Measurements from ENCODE around the gene KRT73.

KRT73 gene

DNA sequence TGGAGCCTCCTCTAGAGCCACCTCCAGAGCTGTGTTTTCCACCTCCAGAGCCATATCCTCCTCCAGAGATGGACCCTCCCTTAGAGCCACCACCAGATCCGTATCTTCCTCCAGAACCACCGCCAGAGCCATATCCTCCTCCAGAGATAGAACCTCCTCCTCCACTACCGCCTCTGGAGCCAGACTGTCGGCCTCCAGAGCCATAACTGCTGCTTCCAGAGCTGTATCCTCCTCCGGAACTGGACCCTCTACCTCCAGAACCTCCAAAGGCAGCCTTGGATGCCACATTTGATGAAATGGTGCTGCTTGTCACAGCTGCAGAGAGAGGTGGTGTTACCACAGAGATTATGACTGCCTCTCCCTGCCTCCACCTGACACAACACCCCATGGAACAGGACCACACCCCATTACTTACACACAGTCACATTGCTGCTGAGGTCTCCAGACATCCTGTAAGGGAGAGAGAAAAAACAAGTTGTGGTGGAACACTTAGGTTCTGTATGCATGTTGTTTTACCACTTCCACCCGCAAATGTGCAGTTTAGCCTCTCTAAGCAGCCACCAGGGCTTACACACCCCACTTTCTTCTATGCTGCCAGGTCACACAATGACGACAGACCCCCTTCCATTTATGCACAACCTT is 26.9 kb upstream of the KRT73 start:
- DNase-seq: no peak

DNA sequence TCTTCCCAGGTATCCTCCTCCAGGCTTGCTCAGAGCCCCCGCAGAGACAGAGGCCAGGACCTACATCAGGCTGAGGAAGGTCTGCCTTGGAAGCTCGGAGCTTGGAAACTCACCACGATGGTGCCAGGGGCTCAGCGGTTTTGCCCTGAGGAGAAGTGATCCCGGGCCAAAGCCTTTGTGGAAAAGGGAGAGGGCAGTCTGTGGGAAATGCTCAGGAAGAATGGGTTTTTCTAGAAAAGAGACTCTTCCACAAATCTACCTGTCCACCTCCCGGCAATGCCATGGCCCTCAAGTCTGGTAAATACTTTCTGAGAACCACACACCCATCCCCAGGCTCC is 25.7 kb upstream of the KRT73 start:
- no peak for DNase-seq

DNA sequence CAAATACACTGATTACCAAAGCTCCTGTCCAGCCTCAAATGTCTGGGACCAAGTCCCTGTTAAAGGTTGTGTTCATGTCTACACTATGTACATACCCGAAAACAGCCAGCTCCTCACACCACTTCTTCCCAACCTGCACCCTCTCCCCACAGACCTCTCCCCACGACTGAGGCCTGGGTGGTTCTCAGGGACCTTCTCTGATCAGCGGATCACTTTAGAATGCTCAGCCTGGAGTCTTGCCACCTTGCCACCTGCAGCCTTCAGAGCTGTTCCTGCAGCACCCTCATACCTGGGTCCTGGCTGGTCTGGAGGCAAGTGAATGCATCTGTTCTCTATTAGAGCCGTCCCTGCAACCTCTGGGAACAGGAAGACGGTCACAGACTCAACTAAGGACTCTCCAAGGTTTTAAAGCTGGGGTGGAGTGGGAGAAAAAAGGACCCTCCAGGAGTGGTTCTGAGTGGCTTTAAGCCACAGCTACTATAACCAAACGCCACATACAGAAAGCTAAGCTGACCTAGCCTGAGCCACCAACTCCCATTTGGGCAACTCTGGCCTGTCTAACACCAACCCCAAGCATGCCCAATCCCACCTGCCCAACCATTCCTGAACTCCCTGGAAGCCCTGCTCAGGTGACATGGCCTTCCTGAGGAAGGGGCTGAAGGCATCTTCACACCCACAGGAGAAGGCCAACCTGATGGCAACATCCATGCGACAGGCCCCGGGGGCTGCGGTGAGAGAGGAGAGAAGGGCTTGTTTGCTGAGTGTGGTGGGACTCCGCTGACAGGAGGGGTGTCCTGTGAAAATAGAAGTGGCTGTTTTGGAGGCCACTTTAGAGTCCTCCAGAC is 25.1 kb upstream of the KRT73 start:
- no peak for DNase-seq

DNA sequence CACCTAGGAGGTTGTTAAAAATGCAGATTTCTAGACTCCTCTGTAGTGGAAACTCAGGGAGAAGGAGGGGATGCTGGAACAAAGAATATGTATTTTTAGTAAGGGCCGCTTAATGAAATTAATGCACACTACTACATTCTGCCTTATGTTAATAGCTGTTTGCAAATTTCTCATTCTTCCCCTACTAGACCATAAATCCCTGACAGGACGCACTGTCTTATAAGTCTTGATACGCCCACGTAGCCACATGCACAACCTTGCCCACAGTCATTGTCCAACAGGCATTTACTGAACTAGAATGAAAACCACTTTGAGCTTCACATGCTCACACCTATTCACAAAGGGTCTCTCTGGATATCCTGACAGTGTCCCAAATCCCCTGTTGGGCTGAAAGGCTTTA is 23.1 kb upstream of the KRT73 start:
- no peak for DNase-seq

DNA sequence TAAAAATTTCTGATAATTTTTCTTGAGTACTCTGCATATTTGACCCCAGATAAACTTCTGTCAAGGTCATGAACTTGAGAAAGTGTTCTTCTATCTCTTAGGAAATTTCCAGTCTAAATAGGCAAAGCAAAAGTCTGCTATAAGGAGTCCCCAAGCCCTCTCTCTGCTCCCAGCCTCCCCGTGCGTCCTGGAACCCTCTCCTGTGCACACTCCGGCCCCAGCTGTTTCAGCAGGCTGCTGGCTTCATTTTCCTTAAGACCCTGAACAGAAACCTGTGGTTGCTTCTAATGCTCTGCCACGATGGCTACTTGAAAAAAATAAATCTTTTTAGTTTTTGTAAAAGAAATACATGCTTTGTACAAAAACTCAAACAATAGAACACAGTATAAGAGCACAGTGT is 18.9 kb upstream of the KRT73 start:
- no peak for DNase-seq

DNA sequence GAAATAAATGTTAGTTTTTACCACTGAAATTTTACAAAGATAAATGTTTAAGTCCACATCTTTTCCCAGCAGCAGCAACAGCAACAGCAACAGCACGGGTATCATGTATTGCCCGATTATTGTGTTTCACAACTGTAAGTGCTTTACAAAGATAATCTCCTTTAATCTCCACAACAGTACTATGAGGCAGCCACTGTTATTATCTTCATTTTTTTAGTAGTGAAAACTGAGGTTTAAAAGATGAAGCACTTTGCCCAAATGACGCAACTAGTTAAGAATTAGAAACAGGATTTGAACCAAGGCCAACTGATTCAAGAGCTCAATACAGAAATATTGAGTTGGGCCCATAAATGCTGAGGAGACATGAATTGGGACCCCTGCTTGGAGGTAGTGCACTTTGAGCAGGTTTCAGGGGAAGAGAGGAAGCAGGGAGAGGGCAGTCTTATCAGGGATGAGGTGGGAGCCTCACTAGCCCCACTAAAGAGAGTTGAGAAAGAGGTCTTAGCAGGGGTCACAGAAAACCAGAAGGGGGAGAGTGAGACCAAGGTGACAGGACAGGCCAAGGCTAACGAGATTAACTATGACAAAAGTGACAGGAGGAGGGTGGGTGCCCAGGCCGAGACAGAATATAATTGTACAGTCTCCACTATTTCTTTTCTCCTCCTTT is 18.4 kb upstream of the KRT73 start:
- DNase-seq: no peak

GRCh38 chr12:52636189-52636588 is 17.8 kb upstream of the KRT73 start:
- DNase-seq: no peak

DNA sequence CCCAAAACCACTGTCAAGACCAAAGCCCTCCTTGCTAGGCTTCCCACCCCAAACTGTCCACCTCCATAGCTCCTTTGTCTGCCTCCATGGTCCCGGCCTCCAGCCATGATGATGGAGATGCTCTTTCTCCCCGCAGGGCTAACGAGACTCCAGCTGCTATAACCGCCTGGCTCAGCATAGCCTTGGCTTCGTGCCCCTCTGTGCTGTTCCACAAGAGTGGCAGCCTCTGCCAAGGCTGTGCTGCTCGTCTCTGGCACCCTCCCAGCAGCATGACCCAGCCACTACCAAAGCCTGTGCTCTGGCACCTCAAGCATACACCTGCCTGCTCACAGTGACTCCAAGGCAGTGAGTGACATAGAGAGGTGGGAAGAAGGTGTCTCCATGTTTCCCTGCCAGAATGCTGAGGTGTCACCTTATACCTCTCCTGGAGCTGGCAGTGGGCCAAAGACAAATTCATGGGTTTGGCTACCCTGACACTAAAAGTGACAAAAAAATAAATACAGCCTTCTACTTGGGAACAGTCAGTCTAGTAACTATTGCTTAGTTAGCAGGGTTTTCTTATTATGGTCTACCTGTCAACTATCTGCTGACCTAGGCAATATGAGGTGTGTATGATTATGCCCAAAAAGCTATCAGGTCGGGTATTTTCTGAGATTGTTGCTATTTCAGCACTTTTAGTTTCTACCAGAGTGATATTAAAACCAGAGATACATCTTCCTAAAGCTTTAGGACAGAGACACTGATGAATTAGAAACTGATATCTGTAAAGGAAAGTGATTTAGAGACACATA is 16.1 kb upstream of the KRT73 start:
- no peak for DNase-seq

- no peak for DNase-seq
Observed at GRCh38 chr12:52633383-52633782, 15.0 kb upstream of the KRT73 start.

DNA sequence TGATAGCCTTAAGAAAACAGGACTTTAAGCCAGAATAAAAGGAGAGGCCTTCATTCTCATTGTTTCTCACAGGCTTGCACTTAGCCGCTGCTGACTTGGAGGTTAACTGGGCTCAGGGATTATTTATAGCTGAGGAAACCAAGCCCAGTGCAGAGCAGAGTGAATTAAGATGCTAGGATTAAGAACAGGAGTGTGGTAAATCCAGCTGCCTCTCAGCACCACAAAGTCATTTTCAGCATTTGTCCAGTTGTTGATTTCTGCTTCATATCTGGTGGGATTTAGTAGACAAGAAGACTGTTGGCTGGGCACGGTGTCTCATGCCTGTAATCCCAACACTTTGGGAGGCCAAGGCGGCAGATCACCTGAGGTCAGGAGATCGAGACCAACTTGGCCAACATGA is 14.3 kb upstream of the KRT73 start:
- no peak for DNase-seq

GRCh38 chr12:52631676-52632459 is 13.5 kb upstream of the KRT73 start:
- no peak for DNase-seq

DNA sequence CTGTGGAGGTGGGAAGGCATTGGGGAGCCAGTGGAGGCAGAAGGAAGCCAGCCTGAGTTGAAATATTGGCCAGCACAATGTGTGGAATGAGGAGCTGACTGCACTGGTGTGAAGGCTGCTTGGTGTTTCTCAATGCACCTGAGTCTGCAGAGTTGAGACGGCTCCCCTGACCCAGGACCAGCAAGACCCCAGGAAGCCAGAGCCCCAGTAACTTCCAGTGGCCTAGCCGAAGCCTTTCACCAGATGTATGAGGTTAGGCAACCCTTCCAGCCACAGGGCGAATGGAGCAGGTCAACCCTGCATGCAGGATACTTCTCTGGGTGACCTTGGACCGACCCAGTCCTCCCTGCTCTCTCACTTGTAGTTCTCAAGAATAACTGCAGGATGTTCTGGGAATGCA is 12.9 kb upstream of the KRT73 start:
- no peak for DNase-seq

GRCh38 chr12:52630599-52631200 is 12.3 kb upstream of the KRT73 start:
- no peak for DNase-seq

DNA sequence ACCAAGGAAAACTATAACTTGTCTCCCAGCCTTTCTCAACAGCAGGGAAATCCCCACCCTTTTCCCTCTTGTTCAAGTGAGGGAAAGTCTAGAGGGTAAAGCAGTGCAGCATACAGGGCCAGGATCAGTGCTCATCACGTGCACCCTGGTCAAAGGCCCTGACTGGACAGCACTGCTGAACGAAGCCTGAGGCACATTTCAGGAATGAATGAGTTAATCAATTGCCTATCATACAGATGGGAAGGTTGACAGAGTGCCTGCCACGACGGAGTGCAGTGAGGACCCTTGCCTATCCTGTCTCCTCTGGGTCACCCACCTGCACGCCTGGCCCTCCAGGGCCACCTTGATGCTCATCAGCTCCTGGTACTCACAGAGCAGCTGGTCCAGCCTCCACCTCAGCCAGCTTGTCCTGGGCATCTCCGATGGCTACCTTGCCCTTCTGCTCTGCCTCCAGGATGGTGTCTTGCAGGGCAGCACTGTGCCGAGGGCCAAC is 11.7 kb upstream of the KRT73 start:
- no peak for DNase-seq

DNA sequence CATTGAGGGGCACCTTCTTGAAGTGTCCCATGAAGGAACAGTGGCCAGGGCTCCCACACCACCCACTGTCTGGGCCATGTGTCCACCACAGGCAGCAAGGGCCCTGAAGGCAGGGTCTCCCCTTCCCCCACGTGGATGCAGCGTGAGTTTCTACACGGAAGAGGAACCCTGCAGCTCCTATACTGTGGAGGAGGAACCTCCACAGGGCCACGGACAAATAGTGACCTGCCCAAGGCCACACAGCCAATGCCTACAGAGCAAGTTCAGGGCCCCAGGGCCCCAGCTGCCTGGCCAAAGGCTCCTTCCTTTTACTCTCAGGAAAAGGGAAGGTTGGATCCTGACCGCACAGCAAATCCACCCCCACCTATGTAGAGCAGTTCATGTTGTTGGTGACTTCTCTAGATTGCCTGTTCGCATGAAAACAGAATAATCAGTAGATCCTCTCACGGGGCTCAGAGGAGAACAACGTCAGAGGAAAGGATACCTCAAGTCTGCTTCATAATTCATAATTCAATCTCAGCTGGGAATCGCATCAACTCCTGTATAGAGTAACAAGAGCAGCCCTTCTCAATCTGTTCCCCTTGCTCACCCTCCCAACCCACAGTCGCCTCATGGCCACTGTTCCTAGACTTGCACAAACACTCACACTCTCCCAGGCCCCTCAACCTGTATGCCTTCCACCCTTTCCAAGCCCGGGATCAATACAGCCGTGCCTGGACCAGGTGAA is 11.1 kb upstream of the KRT73 start:
- DNase-seq: no peak

GRCh38 chr12:52628841-52629240 is 10.5 kb upstream of the KRT73 start:
- no peak for DNase-seq

GRCh38 chr12:52628111-52628507 is 9.8 kb upstream of the KRT73 start:
- DNase-seq: no peak

DNA sequence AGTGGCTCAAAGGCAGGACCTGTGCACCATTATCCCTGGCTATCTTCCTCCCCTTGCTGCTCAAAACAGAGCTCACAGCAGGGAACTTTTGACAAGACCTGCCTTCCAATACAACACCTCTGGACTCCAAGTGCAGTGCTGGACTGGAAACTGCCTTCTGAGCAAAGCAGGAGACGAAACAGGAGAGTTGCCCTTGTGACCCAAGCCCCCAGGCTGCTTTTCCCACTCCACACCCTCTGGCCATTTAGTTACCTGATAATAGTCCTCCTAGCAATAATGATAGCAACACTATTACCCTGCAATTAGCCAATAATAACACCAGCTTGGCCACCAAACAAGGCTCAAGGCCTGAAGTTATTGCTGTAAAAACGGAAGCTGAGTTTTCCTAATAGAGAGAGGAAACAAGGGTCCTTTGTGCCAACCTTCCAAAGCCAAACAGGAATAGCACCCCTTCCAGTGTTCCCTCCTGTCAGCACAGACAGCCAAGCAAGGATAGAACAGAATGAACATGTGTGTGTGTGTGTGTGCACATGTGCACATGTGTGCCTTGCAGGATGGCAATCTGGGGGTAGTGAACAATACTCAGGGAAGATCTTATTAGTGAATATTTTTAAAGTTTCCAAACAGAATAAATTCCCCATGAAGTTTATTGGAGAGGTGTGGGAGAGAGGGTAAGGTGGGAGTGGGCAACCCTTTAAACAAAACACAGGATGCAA is 9.2 kb upstream of the KRT73 start:
- no peak for DNase-seq

- no peak for DNase-seq
Observed at GRCh38 chr12:52622349-52622748, 4.0 kb upstream of the KRT73 start.

- DNase-seq: no peak
Observed at GRCh38 chr12:52618866-52619265, 507 bp upstream of the KRT73 start.

- DNase-seq: no peak
Observed at GRCh38 chr12:52617403-52617785, 965 bp downstream of the KRT73 start.
